DND-41 (cell line): ENCODE data around the gene SMCO4.

ENCODE experiments used
- EZH2 ChIP-seq: IDR thresholded peaks from 3 replicates; pipeline ENCODE4 v1.6.1; 2012; ENCODE audit warnings: borderline replicate concordance, low read depth, mild to moderate bottlenecking, moderate library complexity, low read length, inconsistent platforms; ENCODE audit not compliant: severe bottlenecking
- TF ChIP-seq, protein P1 (sequence below): IDR thresholded peaks from 2 replicates; pipeline ENCODE4 v1.5.1; 2012; ENCODE audit warnings: borderline replicate concordance, low read length, moderate library complexity, mild to moderate bottlenecking; ENCODE audit not compliant: poor library complexity, severe bottlenecking; ENCODE audit errors: extremely low read depth

DNA sequence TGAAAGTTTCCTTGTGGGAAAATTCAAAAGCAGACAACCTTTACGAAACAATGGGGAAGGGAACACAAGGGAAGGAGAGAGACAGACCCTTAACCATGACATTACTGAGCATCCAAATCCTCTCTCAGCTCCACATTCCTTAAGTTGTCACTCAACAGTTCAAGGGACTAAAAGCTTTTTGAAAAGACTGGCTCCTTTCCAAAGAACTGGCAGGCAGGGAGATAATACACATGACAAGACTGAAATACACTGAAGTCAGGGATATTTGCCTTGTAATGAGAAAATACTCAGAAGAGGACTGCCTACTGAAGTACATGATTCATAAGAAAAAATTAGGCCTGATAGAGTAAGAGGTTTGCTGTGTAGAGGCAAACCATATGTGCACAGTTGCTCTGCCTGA is 69.1 kb downstream of the SMCO4 start:
- TF ChIP-seq, protein P1, sequence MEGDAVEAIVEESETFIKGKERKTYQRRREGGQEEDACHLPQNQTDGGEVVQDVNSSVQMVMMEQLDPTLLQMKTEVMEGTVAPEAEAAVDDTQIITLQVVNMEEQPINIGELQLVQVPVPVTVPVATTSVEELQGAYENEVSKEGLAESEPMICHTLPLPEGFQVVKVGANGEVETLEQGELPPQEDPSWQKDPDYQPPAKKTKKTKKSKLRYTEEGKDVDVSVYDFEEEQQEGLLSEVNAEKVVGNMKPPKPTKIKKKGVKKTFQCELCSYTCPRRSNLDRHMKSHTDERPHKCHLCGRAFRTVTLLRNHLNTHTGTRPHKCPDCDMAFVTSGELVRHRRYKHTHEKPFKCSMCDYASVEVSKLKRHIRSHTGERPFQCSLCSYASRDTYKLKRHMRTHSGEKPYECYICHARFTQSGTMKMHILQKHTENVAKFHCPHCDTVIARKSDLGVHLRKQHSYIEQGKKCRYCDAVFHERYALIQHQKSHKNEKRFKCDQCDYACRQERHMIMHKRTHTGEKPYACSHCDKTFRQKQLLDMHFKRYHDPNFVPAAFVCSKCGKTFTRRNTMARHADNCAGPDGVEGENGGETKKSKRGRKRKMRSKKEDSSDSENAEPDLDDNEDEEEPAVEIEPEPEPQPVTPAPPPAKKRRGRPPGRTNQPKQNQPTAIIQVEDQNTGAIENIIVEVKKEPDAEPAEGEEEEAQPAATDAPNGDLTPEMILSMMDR: no peak
- no peak for TF ChIP-seq EZH2
